Measurements from ENCODE around the gene SMAD7.

SMAD7 gene

DNA sequence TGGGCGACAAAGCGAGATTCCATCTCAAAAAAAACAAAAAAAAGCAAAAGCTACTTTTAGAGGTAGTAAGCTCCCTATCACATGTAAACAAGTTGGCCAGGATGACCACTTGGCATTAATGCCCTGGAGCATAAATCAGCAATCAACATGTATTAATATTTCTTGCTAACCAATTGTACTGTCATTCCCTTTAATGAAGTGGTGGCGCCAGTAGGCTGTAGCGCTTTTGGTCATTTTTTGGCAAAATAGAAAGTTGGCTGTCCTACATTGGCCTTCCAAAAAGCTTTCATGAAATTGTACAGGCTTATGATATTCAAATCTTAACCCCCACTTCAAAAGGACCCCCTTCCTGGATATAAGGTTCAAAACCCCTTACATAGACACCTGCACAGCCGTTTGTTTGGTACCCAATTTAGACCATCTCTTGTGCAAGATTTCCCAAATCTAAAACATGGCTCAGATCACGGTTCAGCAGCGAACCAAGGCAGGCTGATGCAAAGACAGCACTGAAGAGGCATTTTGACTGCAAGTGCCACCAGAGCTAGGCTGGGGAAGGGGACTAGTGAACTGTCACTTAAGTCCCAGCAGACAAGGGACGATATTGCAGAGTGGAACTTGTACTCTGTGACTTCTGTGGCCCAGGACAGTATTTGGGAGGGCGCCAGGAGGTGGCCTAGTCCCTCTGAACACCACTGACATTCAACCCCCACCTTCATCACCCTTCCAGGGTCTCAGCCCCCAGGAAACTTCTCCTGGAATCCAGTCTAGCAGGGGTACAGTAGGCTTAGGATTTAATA, 31.9 kb downstream of the SMAD7 start:
- no peak for DNase-seq
- peaks cover 50% of the 10 kb centered on the region for H3K4me1 ChIP-seq (ENCODE audit: control insufficient read depth, insufficient read depth, low read depth, low read length)
- H3K4me2 ChIP-seq (ENCODE audit: low read length, poor library complexity, severe bottlenecking) = no peak overlapping the region
- no peak overlapping the region for H2BK120ac ChIP-seq (ENCODE audit: low read depth, low read length)
- H3K27me3 ChIP-seq (ENCODE audit: control insufficient read depth in 1 of 2, insufficient read depth in 1 of 2, low read length in 2 of 2) = no peaks in the 10 kb centered on the region
- no peak overlapping the region for H3K4ac ChIP-seq (ENCODE audit: low read depth in 1 of 2, low read length in 2 of 2)
- H3K14ac ChIP-seq (ENCODE audit: low read length in 2 of 2) = peak overlapping the region in 1 of 2 experiments; percentile 82
- H4K91ac ChIP-seq (ENCODE audit: low read length) = no peak overlapping the region
- no peak overlapping the region for H3K4me3 ChIP-seq (ENCODE audit: insufficient read depth in 1 of 2, low read depth in 1 of 2, low read length in 2 of 2)
- WGBS = 95% methylated on average over 9 of the region's 9 CpGs
- peaks cover 39 to 41% of the 10 kb centered on the region in 2 experiments for H3K36me3 ChIP-seq (ENCODE audit: control insufficient read depth in 1 of 2, insufficient read depth in 2 of 2, low read depth in 1 of 2, low read length in 2 of 2)
- H3K27ac ChIP-seq (ENCODE audit: low read length, poor library complexity, severe bottlenecking) = peak overlapping the region; percentile 4
- peaks cover 15% of the 10 kb centered on the region for H3K79me1 ChIP-seq (replicated peaks; ENCODE audit: low read length, poor library complexity, severe bottlenecking)
- H3K23ac ChIP-seq (ENCODE audit: low read length in 2 of 2) = peak overlapping the region in 1 of 2 experiments; percentile 61
- peak overlapping the region; percentile 79 for H2AK5ac ChIP-seq (ENCODE audit: low read length, severe bottlenecking)
- H2AFZ ChIP-seq (ENCODE audit: low read depth, low read length) = no peak overlapping the region
- no peaks in the 10 kb centered on the region for H3K9me3 ChIP-seq (ENCODE audit: control insufficient read depth, low read length)
- H2BK15ac ChIP-seq (ENCODE audit: low read depth, poor library complexity, severe bottlenecking) = no peak overlapping the region
- peak overlapping the region in 1 of 2 experiments; percentile 73 for H2BK12ac ChIP-seq (ENCODE audit: low read length in 2 of 2)
- peak overlapping the region in 1 of 2 experiments; percentile 11 for H3K18ac ChIP-seq (ENCODE audit: low read depth in 1 of 2, low read length in 2 of 2)
- peak overlapping the region; percentile 19 for H4K8ac ChIP-seq (ENCODE audit: low read length)
- no peak overlapping the region for H3K9ac ChIP-seq (ENCODE audit: low read length)
- H2BK5ac ChIP-seq (ENCODE audit: low read depth, low read length, poor library complexity, severe bottlenecking) = no peak overlapping the region

DNA sequence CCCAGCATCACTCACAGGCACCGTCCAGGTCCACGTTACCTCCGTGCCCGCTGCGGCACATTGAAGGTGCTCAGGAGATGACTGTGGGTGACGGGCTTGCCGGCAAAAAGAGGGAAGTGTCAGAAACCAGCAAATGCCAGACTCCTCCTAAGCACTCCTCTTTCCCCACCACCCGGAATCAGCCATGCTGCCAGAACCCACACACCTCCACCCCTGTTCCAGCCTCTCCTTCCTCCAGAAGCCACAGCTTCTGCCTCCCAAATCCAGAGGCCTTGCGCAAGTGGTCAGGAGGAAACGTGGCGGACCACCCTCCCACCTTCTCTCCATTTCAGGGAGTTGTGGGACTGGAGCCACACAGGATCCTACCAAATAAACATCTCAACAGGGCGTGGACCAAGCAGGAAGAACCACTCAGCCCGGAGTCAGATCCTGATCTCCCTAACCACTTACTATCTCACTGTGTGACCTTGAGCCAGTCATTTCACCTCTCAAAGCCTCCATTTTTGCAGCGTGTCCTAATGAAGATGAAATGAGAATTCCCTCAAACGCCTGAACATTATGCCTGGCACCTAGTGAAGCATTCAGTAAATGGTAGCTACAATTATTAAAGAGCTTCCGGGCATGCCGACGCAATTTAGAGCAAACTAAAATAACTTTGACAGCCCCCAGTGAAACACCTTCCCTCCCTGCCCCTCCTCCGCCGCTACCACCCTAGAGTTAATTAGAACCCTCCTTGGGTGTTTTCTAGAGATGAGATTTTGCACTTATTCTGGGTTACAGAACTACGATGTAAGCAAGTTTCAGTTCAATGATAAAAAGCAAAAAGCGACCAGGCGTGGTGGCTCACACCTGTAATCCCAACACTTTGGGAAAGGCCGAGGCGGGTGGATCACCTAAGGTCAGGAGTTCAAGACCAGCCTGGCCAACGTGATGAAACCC, 32.9 kb downstream of the SMAD7 start:
- Histone ChIP-seq H2AK5ac (ENCODE audit: low read length, severe bottlenecking) (no peak overlapping the region), H3K23ac (ENCODE audit: low read length in 2 of 2) (no peak overlapping the region), H3K9ac (ENCODE audit: low read length) (peak overlapping the region; percentile 35), H2BK12ac (ENCODE audit: low read length in 2 of 2) (no peak overlapping the region), H3K4me3 (ENCODE audit: insufficient read depth in 1 of 2, low read depth in 1 of 2, low read length in 2 of 2) (no peak overlapping the region), H2BK120ac (ENCODE audit: low read depth, low read length) (no peak overlapping the region), H3K9me3 (ENCODE audit: control insufficient read depth, low read length) (no peaks in the 10 kb centered on the region), H2BK5ac (ENCODE audit: low read depth, low read length, poor library complexity, severe bottlenecking) (no peak overlapping the region), H3K36me3 (ENCODE audit: control insufficient read depth in 1 of 2, insufficient read depth in 2 of 2, low read depth in 1 of 2, low read length in 2 of 2) (peaks cover 33 to 34% of the 10 kb centered on the region in 2 experiments), H2BK15ac (ENCODE audit: low read depth, poor library complexity, severe bottlenecking) (no peak overlapping the region), H3K4me2 (ENCODE audit: low read length, poor library complexity, severe bottlenecking) (no peak overlapping the region), H3K79me1 (replicated peaks; ENCODE audit: low read length, poor library complexity, severe bottlenecking) (peaks cover 15% of the 10 kb centered on the region), H2AFZ (ENCODE audit: low read depth, low read length) (no peak overlapping the region), H3K14ac (ENCODE audit: low read length in 2 of 2) (no peak overlapping the region), H3K4ac (ENCODE audit: low read depth in 1 of 2, low read length in 2 of 2) (no peak overlapping the region), H3K27me3 (ENCODE audit: control insufficient read depth in 1 of 2, insufficient read depth in 1 of 2, low read length in 2 of 2) (no peaks in the 10 kb centered on the region), H3K27ac (ENCODE audit: low read length, poor library complexity, severe bottlenecking) (no peak overlapping the region), H4K8ac (ENCODE audit: low read length) (no peak overlapping the region), H4K91ac (ENCODE audit: low read length) (no peak overlapping the region), H3K18ac (ENCODE audit: low read depth in 1 of 2, low read length in 2 of 2) (no peak overlapping the region), H3K4me1 (ENCODE audit: control insufficient read depth, insufficient read depth, low read depth, low read length) (peaks cover 41% of the 10 kb centered on the region)
- DNase-seq = no peak
- 90% methylated on average over 22 of the region's 26 CpGs for WGBS

DNA sequence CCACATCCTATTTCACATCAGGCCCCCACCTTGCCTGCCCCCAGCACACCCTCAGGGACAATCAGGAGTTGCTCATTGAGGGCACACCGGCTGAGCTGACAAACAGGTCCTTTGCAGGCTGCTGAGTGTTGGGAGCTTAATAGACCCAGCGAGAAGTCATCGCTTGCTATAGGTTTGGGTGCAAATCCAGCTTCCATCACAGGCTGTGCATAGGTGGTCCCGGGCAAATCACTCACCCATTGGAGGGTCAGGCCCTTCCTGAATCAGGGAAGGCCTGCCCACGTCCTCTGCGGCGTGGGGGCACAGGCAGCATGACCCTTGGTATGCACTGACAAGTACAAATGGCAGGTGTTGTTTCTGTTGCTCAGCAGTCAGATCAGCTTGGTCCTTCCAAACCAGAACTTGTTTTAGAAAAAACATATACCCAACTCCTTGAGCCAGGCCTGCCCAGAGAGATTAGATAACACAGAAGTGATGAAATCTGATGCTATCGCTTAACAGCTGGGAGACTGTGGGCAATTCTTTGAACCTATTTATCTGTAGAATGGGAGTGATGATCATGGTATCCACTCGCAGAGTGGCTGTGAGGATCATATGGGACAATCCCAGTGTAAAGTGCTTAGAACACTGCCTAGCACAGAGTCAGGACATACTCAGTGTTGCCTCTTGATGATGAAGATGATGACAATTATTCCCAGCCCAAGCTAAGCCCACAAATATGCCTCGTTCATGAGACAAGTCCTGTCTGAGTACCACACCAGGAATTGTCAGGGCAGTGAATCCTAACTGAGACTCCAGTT, 34.9 kb downstream of the SMAD7 start:
- Histone ChIP-seq H2BK120ac (ENCODE audit: low read depth, low read length) (no peak overlapping the region), H2BK12ac (ENCODE audit: low read length in 2 of 2) (no peak overlapping the region), H3K79me1 (replicated peaks; ENCODE audit: low read length, poor library complexity, severe bottlenecking) (peaks cover 15% of the 10 kb centered on the region), H3K27me3 (ENCODE audit: control insufficient read depth in 1 of 2, insufficient read depth in 1 of 2, low read length in 2 of 2) (no peaks in the 10 kb centered on the region), H2BK5ac (ENCODE audit: low read depth, low read length, poor library complexity, severe bottlenecking) (no peak overlapping the region), H4K91ac (ENCODE audit: low read length) (peak overlapping the region; percentile 72), H4K8ac (ENCODE audit: low read length) (peak overlapping the region; percentile 43), H3K14ac (ENCODE audit: low read length in 2 of 2) (no peak overlapping the region), H3K18ac (ENCODE audit: low read depth in 1 of 2, low read length in 2 of 2) (no peak overlapping the region), H2BK15ac (ENCODE audit: low read depth, poor library complexity, severe bottlenecking) (no peak overlapping the region), H3K4ac (ENCODE audit: low read depth in 1 of 2, low read length in 2 of 2) (no peak overlapping the region), H3K23ac (ENCODE audit: low read length in 2 of 2) (no peak overlapping the region), H3K9ac (ENCODE audit: low read length) (no peak overlapping the region), H3K9me3 (ENCODE audit: control insufficient read depth, low read length) (no peaks in the 10 kb centered on the region), H2AK5ac (ENCODE audit: low read length, severe bottlenecking) (peak overlapping the region; percentile 83), H3K36me3 (ENCODE audit: control insufficient read depth in 1 of 2, insufficient read depth in 2 of 2, low read depth in 1 of 2, low read length in 2 of 2) (peaks cover 22 to 23% of the 10 kb centered on the region in 2 experiments), H2AFZ (ENCODE audit: low read depth, low read length) (no peak overlapping the region), H3K4me1 (ENCODE audit: control insufficient read depth, insufficient read depth, low read depth, low read length) (peaks cover 26% of the 10 kb centered on the region), H3K27ac (ENCODE audit: low read length, poor library complexity, severe bottlenecking) (no peak overlapping the region), H3K4me2 (ENCODE audit: low read length, poor library complexity, severe bottlenecking) (no peak overlapping the region), H3K4me3 (ENCODE audit: insufficient read depth in 1 of 2, low read depth in 1 of 2, low read length in 2 of 2) (no peak overlapping the region)
- DNase-seq = no peak
- WGBS = 76% methylated on average over 10 of the region's 10 CpGs
